Anterior cingulate cortex (tissue), 58 donors: Measurements from ENCODE around the gene GTF2IRD1.
A peak's percentile ranks its signal among the peaks of the same experiment; 100 is the strongest.
"Not testable (repeated sequence)": the region's sequence is repeated elsewhere in the genome, so short reads cannot be mapped to it uniquely, and the experiment has no call there.

Experiments
- DNase-seq, 58 donors: peaks; one replicate each; lab custom pipeline; 2025; lab: John Stamatoyannopoulos, UW

Gene GTF2IRD1

DNA sequence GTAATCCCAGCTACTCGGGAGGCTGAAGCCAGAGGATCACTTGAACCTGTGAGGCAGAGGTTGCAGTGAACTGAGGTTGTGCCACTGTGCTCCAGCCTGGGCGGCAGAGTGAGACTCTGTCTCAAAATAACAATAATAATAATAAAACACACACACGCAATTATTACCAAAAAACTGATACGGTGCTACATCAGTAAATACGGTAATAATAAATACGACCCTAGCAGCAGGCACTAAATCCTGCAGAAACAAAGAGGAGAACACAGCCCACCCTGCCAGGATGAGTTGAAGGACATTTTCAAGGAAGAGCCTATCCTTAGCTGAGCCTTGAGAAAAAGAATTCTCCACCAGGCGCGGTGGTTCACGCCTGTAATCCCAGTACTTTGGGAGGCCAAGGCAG lies 169.4 kb downstream of the GTF2IRD1 start:
- DNase-seq, result no peak

DNA sequence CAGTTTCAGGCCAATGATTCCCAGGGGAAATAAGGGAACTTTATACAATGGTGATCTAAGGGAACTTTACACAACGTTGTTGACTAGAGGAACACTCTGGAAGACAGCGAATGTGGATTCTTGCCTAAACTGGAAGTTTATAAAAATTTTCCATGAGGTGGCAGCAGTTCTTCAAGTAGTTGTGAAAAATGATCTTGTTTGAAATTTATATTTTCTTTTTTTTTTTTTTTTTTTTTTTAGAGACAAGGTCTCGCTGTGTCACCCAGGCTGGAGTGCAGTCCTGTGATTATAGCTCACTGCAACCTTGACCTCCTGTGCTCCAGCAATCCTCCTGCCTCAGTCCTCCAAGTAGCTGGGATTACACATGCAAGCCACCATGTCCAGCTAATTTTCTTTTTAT lies 171.7 kb downstream of the GTF2IRD1 start:
- peak in 1 of 58 donors; percentile 1 for DNase-seq

GRCh38 chr7:74627661-74628411 lies 174.1 kb downstream of the GTF2IRD1 start:
- DNase-seq, result peak in 12 of 58 donors; percentile 3 to 47 (median 8)

- no peak for DNase-seq
Observed at GRCh38 chr7:74632505-74632904, 178.8 kb downstream of the GTF2IRD1 start.

- DNase-seq, result no peak
Observed at GRCh38 chr7:74633451-74633921, 179.8 kb downstream of the GTF2IRD1 start.

- DNase-seq, result no peak
Observed at GRCh38 chr7:74637745-74638144, 184.0 kb downstream of the GTF2IRD1 start.

GRCh38 chr7:74650055-74650454 lies 196.3 kb downstream of the GTF2IRD1 start:
- peak in 5 of 58 donors; percentile 7 to 21 (median 13) for DNase-seq

DNA sequence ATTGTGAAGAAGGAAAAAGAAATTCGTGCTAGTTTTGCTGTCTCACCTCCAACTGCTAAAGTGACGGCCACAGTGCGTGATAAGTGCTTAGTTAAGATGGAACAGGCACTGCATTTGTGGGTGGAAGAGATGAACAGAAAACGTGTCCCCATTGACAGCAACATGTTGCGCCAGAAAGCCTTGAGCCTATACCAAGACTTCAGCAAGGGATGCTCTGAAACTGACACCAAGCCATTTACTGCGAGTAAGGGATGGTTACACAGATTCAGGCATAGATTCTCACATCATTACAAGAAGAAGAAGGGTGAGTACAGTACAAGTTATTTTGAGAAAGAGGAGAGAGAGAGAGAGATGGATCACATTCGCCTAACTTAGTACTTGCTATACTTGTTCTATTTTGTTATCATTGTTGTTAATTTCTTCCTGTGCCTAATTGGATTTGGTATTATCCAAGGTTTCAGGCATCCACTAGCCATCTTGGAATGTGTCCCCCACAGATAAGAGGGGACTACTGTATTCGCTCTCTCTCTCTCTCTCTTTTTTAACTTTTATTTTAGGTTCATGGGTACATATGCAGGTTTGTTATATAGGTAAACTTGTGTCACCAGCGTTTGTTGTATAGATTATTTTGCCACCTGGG lies 196.9 kb downstream of the GTF2IRD1 start:
- DNase-seq, result not testable (repeated sequence)

GRCh38 chr7:74651133-74651504 lies 197.4 kb downstream of the GTF2IRD1 start:
- not testable (repeated sequence) for DNase-seq
